ENCODE measurements around the gene MAP1LC3B.

The MAP1LC3B gene
- total RNA-seq, result 48.8 to 171 (median 59.9) reads per million in 9 experiments

GRCh38 chr16:87391950-87392820 lies at the start of gene MAP1LC3B:
Gene MAP1LC3B, plus strand, starts transcription at chr16:87392336. Its CDS starts 92 bp downstream, at chr16:87392428.
- Mint-ChIP-seq H3K27ac (peak within 1 kb of the TSS; percentile 89 to 90), H3K36me3 (ENCODE audit: insufficient read depth) (peaks cover 47% of the 10 kb centered on the region), H3K4me1 (ENCODE audit: low read depth in 2 of 2) (peaks cover 42 to 49% of the 10 kb centered on the region in 2 donors), H3K27me3 (no peaks in the 10 kb centered on the region), H3K4me3 (peak within 1 kb of the TSS; percentile 85 to 90), H3K9me3 (no peaks in the 10 kb centered on the region)
- peak; percentile 66 for ATAC-seq (replicated peaks)
- DNase-seq, result peak; percentile 96 to 99 (median 99)

GRCh38 chr16:87342504-87342903 lies 49.6 kb upstream of the MAP1LC3B start:
- DNase-seq (no peak), ATAC-seq (replicated peaks) (no peak)
- peaks cover 45% of the 10 kb centered on the region for H3K36me3 Mint-ChIP-seq (ENCODE audit: insufficient read depth)
- peaks cover 19% of the 10 kb centered on the region in 2 donors for H3K4me1 Mint-ChIP-seq (ENCODE audit: low read depth in 2 of 2)
- H3K27me3 Mint-ChIP-seq, result no peaks in the 10 kb centered on the region
- no peak overlapping the region for H3K27ac Mint-ChIP-seq
- no peak overlapping the region for H3K4me3 Mint-ChIP-seq
- H3K9me3 Mint-ChIP-seq, result no peaks in the 10 kb centered on the region

- DNase-seq, result no peak
- peaks cover 19% of the 10 kb centered on the region in 2 donors for H3K4me1 Mint-ChIP-seq (ENCODE audit: low read depth in 2 of 2)
- no peaks in the 10 kb centered on the region for H3K27me3 Mint-ChIP-seq
- peak overlapping the region in 1 of 2 donors; percentile 44 for H3K27ac Mint-ChIP-seq
- no peak for ATAC-seq (replicated peaks)
- peak overlapping the region in 1 of 2 donors; percentile 55 for H3K4me3 Mint-ChIP-seq
- no peaks in the 10 kb centered on the region for H3K9me3 Mint-ChIP-seq
- peaks cover 39% of the 10 kb centered on the region for H3K36me3 Mint-ChIP-seq (ENCODE audit: insufficient read depth)
Observed at GRCh38 chr16:87342978-87343752, 49.0 kb upstream of the MAP1LC3B start.

- H3K27ac Mint-ChIP-seq, result peak overlapping the region; percentile 44 to 99
- H3K4me1 Mint-ChIP-seq (ENCODE audit: low read depth in 2 of 2), result peaks cover 18 to 20% of the 10 kb centered on the region in 2 donors
- ATAC-seq (replicated peaks), result no peak
- H3K4me3 Mint-ChIP-seq, result peak overlapping the region; percentile 15 to 55
- DNase-seq, result no peak
- H3K27me3 Mint-ChIP-seq, result no peaks in the 10 kb centered on the region
- no peaks in the 10 kb centered on the region for H3K9me3 Mint-ChIP-seq
- H3K36me3 Mint-ChIP-seq (ENCODE audit: insufficient read depth), result peaks cover 37% of the 10 kb centered on the region
Observed at GRCh38 chr16:87343753-87344050, 48.4 kb upstream of the MAP1LC3B start.

GRCh38 chr16:87344165-87344930 lies 47.8 kb upstream of the MAP1LC3B start:
- H3K27me3 Mint-ChIP-seq, result no peaks in the 10 kb centered on the region
- H3K4me3 Mint-ChIP-seq, result peak overlapping the region; percentile 15 to 55
- peaks cover 40% of the 10 kb centered on the region for H3K36me3 Mint-ChIP-seq (ENCODE audit: insufficient read depth)
- peak overlapping the region; percentile 94 to 99 for H3K27ac Mint-ChIP-seq
- peaks cover 11 to 19% of the 10 kb centered on the region in 2 donors for H3K4me1 Mint-ChIP-seq (ENCODE audit: low read depth in 2 of 2)
- DNase-seq (no peak), ATAC-seq (replicated peaks) (no peak)
- H3K9me3 Mint-ChIP-seq, result no peaks in the 10 kb centered on the region

- H3K27me3 Mint-ChIP-seq, result no peaks in the 10 kb centered on the region
- DNase-seq, result peak; percentile 29 to 35 (median 33)
- peak overlapping the region; percentile 94 to 99 for H3K27ac Mint-ChIP-seq
- peak; percentile 87 for ATAC-seq (replicated peaks)
- H3K4me3 Mint-ChIP-seq, result peak overlapping the region; percentile 69 to 80
- H3K4me1 Mint-ChIP-seq (ENCODE audit: low read depth in 2 of 2), result peaks cover 10 to 16% of the 10 kb centered on the region in 2 donors
- no peaks in the 10 kb centered on the region for H3K9me3 Mint-ChIP-seq
- peaks cover 47% of the 10 kb centered on the region for H3K36me3 Mint-ChIP-seq (ENCODE audit: insufficient read depth)
Observed at GRCh38 chr16:87344931-87345631, 47.1 kb upstream of the MAP1LC3B start.

GRCh38 chr16:87345726-87346424 lies 46.3 kb upstream of the MAP1LC3B start:
- DNase-seq (no peak), ATAC-seq (replicated peaks) (no peak)
- H3K27me3 Mint-ChIP-seq, result no peaks in the 10 kb centered on the region
- H3K4me3 Mint-ChIP-seq, result peak overlapping the region; percentile 69 to 80
- H3K36me3 Mint-ChIP-seq (ENCODE audit: insufficient read depth), result peaks cover 45% of the 10 kb centered on the region
- H3K4me1 Mint-ChIP-seq (ENCODE audit: low read depth in 2 of 2), result peaks cover 10 to 16% of the 10 kb centered on the region in 2 donors
- peak overlapping the region; percentile 94 to 99 for H3K27ac Mint-ChIP-seq
- H3K9me3 Mint-ChIP-seq, result no peaks in the 10 kb centered on the region

GRCh38 chr16:87346517-87347060 lies 45.5 kb upstream of the MAP1LC3B start:
- Mint-ChIP-seq H3K27ac (no peak overlapping the region), H3K36me3 (ENCODE audit: insufficient read depth) (peaks cover 42% of the 10 kb centered on the region), H3K4me1 (ENCODE audit: low read depth in 2 of 2) (peaks cover 10 to 16% of the 10 kb centered on the region in 2 donors), H3K4me3 (peak overlapping the region in 1 of 2 donors; percentile 17), H3K9me3 (no peaks in the 10 kb centered on the region), H3K27me3 (no peaks in the 10 kb centered on the region)
- ATAC-seq (replicated peaks) (no peak), DNase-seq (no peak)

GRCh38 chr16:87347932-87348615 lies 44.1 kb upstream of the MAP1LC3B start:
- peaks cover 10 to 16% of the 10 kb centered on the region in 2 donors for H3K4me1 Mint-ChIP-seq (ENCODE audit: low read depth in 2 of 2)
- ATAC-seq (replicated peaks) (no peak), DNase-seq (no peak)
- H3K9me3 Mint-ChIP-seq, result no peaks in the 10 kb centered on the region
- H3K36me3 Mint-ChIP-seq (ENCODE audit: insufficient read depth), result peaks cover 29% of the 10 kb centered on the region
- H3K27ac Mint-ChIP-seq, result peak overlapping the region; percentile 2 to 8
- H3K27me3 Mint-ChIP-seq, result no peaks in the 10 kb centered on the region
- H3K4me3 Mint-ChIP-seq, result no peak overlapping the region

GRCh38 chr16:87348616-87349157 lies 43.4 kb upstream of the MAP1LC3B start:
- peak overlapping the region; percentile 2 to 8 for H3K27ac Mint-ChIP-seq
- H3K4me1 Mint-ChIP-seq (ENCODE audit: low read depth in 2 of 2), result peaks cover 10 to 16% of the 10 kb centered on the region in 2 donors
- no peaks in the 10 kb centered on the region for H3K9me3 Mint-ChIP-seq
- peaks cover 29% of the 10 kb centered on the region for H3K36me3 Mint-ChIP-seq (ENCODE audit: insufficient read depth)
- no peaks in the 10 kb centered on the region for H3K27me3 Mint-ChIP-seq
- ATAC-seq (replicated peaks) (no peak), DNase-seq (no peak)
- H3K4me3 Mint-ChIP-seq, result no peak overlapping the region

GRCh38 chr16:87350031-87350430 lies 42.1 kb upstream of the MAP1LC3B start:
- H3K27ac Mint-ChIP-seq, result no peak overlapping the region
- H3K27me3 Mint-ChIP-seq, result no peaks in the 10 kb centered on the region
- peaks cover 29% of the 10 kb centered on the region for H3K36me3 Mint-ChIP-seq (ENCODE audit: insufficient read depth)
- H3K9me3 Mint-ChIP-seq, result no peaks in the 10 kb centered on the region
- H3K4me1 Mint-ChIP-seq (ENCODE audit: low read depth in 2 of 2), result peaks cover 10 to 13% of the 10 kb centered on the region in 2 donors
- ATAC-seq (replicated peaks) (no peak), DNase-seq (no peak)
- H3K4me3 Mint-ChIP-seq, result no peak overlapping the region
